NB4 (cell line): ENCODE measurements around the gene BTG2.

ENCODE experiments used
- CTCF ChIP-seq: IDR thresholded peaks from one replicate; pipeline ENCODE4 v1.5.1; 2012; ENCODE audit warnings: low read depth, low read length
- POLR2A ChIP-seq: IDR thresholded peaks from 2 replicates; pipeline ENCODE4 v1.6.1; 2011; ENCODE audit warnings: mild to moderate bottlenecking; ENCODE audit not compliant: insufficient read length; ENCODE audit errors: extremely low read depth

GRCh38 chr1:203307641-203308126, 2.4 kb downstream of the BTG2 start:
- TF ChIP-seq POLR2A (no peak), CTCF (no peak)
